GM21723 (cell line): ENCODE results near the gene NDUFS7.

Experiments used
- ATAC-seq: cut with Tn5 transposase; IDR thresholded peaks from one replicate; pipeline ENCODE4 v1.9.1; 2021; ENCODE audit warnings: mild to moderate bottlenecking, moderate library complexity; ENCODE audit not compliant: unreplicated experiment

NDUFS7 gene

DNA sequence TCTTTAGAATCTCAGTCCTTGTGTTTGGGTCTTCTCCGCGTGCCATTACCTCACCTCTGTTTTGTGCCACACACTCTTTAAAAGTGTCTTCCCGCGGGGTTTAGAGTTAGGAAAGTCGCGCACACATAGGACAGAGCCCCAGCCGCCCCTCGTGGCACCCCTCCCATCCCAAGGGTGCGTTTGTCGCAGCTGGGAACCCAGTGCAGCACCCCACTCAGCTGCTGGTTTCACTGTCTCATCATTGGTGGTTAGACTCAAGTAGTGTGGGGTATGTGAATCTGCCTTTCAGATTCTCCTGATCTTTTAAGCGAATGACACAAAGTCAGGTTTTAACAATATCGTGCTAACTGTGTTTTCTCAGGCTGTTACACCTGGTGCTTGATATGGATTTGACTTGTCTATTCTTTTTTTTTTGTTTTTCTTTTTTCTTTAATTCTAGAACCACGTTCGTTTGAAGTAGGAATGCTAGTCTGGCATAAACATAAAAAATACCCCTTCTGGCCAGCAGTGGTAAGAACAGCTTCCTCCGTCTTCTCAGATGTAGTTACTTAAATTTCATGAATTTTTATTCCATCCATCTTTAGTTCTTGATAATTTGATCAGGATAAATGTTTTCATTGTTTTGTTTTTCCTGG, 19.5 kb upstream of the NDUFS7 start:
- no peak for ATAC-seq

DNA sequence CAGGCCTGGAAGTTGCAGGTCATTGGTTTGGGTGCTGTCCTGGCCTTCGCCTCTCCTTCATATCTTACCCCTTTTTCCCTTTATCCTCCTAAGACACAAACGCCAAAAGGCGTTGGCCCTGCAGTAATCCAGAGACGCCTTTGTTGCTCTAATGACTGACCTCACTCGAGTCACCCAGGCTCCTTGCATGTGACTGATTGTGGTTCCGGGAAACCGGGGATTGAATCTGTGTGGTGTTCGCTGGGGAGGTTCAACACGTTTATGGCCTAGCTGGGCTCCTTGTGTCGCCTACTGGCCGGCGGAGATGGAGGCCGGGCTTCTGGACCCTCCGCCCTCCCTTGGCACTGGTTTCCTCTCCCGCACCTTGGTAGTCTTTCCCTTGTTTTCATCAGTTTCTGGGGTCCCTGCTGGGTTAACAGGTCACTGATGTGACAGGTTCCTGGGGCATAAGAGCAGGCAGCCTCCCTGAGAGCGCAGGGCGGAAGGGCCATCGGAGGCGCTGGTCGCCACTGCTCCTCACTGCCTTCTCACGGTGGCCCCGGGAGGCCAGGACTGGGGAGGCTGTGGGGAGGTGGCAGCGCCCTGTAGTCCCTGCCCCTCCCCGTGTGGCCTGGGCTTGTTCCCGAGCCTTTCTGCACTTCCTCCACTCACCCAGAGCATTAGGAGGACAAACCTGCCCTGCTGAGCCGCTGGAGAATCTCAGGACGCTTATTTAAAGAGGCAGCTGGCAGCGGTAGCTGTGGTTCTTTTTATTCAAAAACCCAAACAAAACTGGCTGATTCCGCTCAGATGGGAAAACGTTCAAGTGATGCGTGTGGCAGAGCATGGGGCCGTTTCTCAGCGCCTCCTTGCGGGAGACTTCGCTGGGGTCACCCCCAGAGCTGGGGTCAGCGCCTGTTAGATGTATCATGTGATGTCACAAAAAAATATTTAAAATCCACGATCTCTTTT, 18.1 kb upstream of the NDUFS7 start:
- ATAC-seq = no peak

DNA sequence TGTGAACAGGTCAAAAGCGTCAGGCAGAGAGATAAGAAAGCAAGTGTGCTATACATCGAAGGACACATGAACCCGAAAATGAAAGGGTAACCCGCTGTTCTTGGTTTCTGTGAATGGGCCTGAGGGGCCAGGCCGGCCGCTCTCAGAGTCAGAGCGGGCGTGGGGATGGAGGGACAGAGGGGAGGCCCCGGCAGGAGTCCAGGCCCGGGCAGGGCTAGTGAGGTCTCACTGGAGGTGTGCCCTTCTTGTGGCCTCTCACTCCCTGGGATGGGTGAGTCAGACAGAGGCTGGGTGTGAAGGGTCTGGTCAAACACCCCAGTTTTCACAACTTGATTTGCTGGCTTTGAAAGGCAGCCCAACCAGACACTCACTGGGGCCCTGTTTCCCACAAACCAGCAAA, 17.4 kb upstream of the NDUFS7 start:
- ATAC-seq = no peak

DNA sequence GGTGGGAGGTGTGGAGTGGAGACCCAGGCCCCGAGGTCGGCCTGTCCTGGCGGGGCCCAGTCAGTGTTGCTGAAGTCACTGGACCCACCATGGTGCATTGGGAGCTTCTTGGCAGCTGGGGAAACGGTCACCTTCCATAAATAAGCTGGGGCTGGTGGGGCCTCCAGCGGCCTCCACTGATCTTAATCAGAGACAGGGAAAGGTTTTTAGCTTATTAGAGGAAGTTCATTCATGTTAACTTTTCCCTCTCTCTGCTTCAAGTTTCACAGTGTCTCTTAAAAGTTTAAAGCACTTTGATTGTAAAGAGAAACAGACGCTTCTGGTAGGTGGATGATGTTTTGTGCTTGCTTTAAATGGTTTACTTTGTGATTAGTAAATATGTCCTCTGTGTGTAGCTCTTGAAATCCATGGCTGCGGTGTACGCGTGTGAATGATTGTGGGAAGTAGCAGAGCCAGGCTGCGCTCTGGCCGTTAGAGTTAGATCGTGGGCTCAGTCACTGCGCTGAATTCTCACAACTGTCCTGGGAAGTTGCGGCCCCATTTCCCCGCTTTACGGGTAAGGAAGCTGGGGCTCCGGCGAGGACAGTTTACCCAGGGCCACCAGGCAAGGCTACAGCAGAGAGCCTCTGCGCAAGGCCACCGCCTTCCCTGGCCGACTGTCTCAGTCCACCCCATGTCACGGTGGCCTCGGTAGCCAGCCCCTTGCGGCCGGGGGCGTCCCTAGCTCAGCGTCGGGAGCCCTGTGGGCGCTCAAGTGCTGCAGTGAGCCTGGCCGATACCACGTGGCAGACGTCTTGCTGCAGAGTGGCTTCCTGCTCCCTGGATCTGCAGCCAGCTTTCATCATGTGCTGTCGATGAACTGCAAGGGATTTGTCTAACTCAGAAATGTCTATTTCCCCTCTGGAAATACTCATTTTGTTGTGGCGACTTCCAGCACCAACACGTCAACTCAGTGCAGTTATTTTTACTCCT, 16.5 kb upstream of the NDUFS7 start:
- no peak for ATAC-seq

DNA sequence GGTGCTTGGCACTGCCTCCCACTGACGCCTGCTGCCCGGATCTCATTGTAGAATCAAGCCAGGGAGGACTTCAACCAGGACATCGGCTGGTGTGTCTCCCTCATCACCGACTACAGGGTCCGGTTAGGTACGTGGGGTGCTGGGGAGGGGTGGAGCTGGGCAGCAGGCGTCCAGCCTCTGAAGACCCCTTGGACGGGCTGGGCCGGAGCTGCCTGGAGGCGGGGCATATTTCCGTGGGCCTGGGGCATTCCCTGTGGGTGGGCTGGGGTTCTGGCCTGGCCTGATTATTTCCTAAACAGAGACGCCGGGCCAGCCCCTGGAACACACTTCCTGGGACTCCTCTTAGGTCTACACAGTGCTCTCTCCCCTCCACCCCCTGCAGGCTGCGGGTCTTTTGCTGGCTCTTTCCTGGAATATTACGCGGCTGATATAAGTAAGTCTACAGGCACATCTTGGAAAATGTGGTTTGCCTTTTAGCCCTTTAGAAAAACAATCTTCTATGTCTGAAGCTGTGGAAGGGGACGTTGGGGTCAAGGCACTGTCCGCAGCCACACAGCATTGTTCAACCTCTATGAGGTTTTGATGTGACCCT, 14.4 kb upstream of the NDUFS7 start:
- no peak for ATAC-seq

DNA sequence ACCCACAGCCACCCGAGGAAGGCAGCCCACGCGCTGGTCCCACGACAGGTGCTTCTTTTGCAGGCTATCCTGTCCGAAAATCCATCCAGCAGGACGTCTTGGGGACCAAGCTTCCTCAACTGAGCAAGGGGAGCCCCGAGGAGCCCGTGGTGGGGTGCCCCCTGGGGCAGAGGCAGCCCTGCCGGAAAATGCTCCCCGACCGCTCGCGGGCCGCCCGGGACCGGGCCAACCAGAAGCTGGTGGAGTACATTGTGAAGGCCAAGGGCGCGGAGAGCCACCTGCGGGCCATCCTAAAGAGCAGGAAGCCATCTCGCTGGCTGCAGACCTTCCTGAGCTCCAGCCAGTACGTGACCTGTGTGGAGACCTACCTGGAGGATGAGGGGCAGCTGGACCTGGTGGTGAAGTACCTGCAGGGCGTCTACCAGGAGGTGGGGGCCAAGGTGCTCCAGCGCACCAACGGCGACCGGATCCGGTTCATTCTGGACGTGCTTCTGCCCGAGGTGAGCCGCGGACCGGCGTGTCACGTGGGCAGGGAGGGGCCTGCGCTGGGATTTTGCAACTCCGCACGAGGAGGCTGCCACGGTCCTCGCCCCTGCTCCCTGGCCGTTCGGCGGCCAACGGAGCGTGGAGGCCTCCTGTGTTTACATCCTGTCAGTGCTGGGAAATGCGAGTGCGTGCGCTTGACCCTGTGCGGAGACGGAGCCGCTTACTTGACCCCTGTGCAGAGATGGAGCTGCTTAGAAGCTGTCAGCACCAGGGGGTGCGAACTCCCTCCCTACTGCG, 12.9 kb upstream of the NDUFS7 start:
- no peak for ATAC-seq

DNA sequence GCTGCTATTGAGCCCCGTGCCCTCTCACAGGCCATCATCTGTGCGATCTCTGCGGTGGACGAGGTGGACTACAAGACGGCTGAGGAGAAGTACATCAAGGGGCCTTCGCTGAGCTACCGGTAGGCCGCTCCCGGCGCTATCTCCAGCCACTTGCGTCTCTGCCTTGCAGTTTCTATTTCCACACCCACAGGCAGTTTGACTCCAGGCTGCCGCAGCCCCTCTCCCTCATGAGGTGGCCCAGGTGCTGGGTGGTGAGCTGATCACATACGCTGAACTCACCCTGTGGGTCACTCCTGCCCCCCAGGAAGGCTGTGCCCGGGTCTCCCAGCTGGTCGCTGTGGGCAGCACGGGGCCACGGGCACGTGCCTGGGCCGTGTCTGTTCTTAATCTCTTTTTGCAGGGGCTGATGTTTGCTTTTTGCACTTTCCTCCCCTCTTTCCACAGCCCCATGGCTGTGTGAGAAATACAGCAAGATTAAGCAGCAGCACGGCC, 10.6 kb upstream of the NDUFS7 start:
- ATAC-seq = no peak

DNA sequence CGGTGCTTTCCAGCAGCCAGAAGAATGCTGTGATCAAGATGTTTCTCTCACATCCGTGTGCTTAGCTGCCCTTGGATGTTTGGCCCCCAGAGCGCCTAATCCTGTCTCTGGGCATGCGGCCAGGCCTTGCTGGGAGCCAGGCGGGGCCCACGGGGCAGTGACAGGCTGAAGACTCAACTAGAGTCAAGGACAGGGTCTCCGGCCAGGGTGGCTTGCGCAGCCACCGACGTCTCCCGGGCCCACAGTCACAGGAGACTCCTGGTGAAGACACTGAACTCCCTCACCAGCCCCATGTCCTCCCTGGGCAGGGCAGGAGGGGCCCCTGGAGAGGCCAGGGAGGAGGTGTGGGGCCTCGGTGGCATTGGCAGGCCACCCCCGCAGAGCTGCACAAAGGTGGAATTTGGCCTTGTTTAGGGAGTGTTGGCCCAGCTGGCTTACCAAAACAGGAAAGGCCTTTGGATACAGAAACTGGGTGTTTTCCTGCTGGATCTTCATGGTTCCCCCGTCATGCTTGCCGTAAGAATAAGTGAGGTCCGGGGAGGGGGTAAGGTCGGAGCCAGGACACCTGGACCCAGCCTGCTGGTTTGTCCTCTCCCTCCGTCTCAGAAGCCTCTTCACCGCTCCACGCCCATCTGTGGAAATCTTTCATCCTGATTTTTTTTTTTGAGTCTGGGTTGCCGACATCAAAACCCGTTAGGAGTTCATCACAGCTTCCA, 10.0 kb upstream of the NDUFS7 start:
- no peak for ATAC-seq

DNA sequence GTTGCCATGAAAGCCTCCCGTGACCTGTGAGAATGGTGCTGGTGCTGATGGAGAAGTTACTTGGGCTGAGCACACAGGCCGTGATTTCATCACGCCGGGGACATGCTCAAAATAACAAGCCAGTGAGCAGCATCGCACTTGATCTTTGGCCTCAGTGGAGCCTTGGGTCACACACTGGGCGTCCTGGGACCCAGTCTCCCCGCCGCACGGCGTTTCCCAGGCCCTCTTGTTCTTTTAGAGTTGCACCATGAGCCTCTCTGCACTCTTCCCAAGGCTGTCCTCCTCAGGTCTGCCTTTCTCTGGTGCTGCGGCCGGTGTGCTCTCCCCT, 9.5 kb upstream of the NDUFS7 start:
- no peak for ATAC-seq

DNA sequence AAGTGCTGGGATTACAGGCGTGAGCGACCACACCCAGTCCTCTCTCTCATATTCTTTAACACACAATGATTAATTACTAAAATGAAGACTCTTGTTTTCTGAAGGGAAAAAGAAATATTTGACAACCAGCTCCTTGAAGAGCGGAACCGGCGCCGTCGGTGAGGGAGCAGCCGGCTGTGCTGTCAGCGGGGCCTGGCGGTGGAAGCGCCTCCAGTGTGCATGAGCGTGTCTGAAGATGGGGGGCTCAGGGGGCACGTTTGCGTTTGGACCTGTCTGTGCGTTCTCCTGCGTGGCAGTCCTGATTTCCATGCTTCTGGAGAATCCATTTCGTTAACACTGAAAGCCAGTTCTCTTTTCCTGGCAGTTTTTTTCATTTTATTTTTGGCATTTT, 7.3 kb upstream of the NDUFS7 start:
- ATAC-seq = no peak

DNA sequence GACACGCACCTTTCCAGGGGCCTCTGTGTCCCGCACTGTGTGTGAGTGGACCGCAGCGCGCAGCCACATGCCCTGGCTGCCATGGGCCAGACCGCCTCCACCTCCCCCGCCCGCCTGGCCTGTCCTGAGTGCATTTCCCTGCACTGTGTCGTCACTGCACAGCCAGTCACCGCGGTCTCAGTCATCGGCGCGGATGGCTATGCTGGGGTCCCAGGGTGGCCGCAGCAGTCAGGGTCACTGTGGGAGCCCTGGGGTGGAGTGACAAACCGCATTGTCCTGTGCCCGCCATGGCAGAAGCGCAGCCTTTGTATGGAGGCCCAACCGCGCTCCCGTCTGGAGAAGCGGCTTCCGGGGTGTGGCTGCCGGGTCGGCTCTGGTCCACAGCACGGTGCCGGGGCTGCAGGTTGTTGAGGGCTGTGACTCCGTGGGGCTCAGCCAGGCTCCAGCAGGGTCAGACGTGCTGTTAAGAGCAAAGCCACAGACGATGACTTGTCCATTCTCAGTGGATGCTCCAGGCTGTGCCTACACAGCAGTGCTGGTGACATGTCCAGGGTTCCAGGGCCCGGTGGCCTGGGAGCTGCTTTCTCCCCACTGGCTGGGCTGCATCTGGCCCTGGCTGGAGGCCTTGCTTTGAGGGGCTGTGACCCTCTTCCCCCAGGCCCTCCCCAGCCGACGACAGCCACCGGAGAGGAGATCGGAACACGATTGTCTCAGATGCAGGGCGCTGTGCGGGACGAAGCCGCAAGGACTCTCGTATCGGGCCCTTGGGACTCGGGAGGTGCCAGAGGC, 6.3 kb upstream of the NDUFS7 start:
- ATAC-seq = no peak

DNA sequence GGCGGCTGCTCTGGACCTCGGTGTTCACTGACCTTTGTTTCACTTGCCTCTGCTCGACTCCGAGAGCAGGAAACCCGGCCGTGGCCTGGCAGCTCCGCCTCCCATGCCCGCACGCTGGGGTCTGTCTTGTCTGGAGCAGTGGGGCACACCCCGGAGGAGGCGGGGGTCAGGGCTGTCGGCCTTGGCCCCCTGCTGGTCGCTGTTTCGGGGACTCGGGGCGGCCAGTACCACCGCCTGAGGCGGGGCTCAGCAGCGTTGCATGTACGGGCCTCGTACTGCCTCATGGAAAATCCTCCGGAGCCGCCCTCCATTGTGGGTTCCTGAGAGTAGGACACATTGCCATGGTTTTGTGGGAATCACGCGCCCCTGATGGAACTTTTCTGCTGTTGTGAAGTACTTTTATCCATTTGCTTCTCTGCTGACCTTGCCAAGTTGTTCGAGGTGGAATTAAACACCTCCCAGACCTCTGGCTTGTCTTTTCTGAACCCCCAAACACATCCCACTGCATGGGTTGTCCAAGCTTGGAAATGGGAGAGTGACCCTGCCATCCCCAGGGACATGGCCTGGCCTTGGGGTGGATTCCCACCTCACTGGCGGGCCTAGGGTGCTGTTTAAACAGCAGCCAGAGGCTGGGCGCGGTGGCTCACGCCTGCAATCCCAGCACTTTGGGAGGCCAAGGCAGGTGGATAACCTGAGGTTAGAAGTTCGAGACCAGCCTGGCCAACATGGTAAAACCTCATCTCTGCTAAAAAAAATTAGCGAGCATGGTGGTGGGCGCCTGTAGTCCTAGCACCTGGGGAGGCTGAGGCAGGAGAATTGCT, 5.5 kb upstream of the NDUFS7 start:
- no peak for ATAC-seq

DNA sequence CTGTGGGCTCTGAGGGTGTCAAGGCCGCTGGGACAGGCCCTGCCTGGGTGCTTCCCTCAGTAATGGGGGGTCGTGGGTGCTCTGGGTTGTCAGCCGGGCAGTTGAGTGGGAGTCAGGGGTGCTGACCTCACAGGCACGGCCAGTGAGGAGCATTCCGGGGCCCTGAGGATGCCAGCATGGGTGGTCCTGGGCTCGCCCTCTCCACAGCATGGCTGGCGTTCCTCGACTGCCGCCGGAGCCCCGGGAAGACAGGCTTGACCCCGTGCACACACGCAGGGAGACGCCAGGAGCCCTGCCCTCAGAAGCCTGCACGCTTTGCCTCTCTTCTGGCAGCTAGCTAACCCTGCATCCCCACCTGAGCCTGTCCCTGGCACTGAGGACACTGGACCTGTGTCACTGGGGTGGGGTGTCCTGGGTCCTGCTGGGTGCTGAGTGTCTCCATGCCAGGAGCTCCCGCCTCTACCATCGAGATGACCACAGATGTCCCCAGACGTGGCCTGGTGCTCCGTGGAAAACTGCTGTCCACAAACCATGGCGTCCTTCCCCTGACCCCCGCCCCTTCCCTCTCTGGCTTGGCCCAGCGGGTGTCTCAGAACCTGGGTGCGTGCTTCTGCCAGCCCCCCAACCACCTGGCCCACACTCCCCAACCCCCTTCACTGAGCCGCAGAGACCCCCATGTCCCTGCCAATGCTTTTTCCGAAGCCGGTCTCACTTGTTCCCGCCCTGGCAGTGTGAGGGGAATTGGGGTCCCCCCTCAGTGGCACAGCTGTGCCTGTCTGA, 4.4 kb upstream of the NDUFS7 start:
- no peak for ATAC-seq

DNA sequence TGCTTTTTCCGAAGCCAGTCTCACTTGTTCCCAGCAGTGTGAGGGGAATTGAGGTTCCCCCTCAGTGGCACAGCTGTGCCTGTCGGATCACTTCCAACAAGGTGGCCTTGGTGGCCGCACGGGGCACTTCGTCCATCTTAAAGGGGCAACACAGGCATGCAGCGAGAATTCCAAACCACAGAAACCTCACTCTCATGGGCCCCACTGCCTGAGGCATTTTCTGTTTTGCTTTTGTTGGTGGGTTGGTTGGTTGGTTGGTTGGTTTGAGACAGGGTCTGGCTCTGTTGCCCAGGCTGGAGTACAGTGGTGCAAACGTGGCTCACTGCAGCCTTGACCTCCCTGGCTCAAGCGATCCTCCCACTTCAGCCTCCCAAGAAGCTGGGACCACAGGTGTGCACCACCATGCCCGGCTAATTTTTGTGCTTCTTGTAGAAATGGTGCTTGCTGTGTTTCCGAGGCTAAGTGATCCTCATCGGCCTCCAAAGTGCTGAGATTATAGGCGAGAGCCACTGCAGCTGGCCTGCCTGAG, 3.7 kb upstream of the NDUFS7 start:
- no peak for ATAC-seq

DNA sequence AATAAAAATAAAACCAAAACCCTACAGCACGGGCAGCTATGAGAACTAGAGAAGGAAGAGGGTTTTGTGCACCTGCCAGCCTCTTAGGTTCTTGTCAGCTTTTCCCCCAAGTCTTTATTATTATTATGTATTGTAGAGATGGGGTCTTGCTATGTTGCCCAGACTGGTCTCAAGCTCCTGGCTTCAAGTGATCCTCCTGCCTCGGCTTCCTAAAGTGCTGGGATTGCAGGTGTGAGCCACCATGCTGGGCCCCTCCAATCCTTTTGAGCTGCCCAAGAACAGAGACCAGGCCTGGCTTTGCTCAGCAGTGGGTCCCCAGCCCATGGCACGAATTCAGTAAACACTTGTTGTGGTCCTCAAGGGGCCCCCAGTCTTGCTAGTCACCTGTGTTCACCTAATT, 1.5 kb upstream of the NDUFS7 start:
- no peak for ATAC-seq

DNA sequence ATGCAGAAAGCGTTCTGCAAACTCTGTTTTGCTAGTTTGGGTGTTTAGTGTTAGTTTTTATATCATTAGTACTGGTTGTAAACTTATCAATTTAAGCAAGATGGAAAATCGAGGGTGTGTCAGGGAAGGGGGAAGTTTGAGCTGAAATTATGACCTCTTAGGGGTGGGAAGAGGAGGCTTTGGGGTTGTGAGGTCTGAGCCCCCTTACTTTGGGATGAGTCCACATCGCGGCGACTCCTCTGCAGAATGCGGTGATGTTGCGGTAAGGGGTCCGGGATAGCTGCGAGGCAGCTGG, 743 bp upstream of the NDUFS7 start:
- no peak for ATAC-seq

DNA sequence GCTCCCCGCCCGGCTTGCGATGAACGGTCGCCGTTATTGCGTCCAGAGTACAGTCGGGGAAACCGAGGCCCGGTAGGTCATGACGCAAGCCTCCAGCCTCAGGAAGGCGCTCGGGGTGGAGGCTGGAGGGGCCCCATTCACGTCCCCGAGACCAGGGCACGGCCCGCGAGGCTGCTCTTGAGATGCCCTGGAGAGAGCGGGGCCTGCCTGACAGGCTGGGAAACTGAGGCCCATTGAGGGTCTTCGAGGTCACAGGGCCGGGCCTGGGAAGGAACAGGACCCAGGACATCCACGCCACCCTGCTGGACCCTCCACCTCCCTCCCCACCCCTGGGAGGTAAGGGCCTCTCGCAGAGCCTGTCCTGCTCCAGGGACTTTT, 367 bp downstream of the NDUFS7 start:
- peak; percentile 10 for ATAC-seq
